Fibroblast of pulmonary artery (primary cell): ENCODE measurements around the gene IL10.

ENCODE experiments used
- DNase-seq: peaks from one replicate; pipeline ENCODE4 v3.0.0-alpha.2; 2010; ENCODE audit warnings: low read depth
- H3K4me3 ChIP-seq: replicated peaks from 2 replicates; pipeline ENCODE4 v1.5.1; 2011; ENCODE audit warnings: low read depth, mild to moderate bottlenecking, control low read depth, low read length, moderate library complexity
- TF ChIP-seq, protein P1 (sequence below): IDR thresholded peaks from 2 replicates; pipeline ENCODE4 v1.5.1; 2011; ENCODE audit warnings: mild to moderate bottlenecking, control low read depth, low read length, inconsistent platforms; ENCODE audit errors: missing control alignments

Gene IL10

DNA sequence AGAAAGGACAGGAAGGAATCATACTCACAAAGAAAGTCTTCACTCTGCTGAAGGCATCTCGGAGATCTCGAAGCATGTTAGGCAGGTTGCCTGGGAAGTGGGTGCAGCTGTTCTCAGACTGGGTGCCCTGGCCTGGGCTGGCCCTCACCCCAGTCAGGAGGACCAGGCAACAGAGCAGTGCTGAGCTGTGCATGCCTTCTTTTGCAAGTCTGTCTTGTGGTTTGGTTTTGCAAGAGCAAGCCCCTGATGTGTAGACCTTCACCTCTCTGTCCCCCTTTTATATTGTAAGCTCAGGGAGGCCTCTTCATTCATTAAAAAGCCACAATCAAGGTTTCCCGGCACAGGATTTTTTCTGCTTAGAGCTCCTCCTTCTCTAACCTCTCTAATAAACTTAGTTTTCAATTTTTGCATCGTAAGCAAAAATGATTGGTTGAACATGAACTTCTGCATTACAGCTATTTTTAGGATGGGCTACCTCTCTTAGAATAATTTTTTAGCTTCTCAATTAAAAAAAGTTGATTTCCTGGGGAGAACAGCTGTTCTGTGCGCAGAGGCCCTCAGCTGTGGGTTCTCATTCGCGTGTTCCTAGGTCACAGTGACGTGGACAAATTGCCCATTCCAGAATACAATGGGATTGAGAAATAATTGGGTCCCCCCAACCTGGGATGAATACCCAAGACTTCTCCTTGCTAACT, at the start of gene IL10:
Gene IL10 (minus strand): TSS at position 252 of the 695 bp plus-strand sequence. CDS start 59 bp downstream, at position 193.
- no peak for DNase-seq
- TF ChIP-seq, protein P1, sequence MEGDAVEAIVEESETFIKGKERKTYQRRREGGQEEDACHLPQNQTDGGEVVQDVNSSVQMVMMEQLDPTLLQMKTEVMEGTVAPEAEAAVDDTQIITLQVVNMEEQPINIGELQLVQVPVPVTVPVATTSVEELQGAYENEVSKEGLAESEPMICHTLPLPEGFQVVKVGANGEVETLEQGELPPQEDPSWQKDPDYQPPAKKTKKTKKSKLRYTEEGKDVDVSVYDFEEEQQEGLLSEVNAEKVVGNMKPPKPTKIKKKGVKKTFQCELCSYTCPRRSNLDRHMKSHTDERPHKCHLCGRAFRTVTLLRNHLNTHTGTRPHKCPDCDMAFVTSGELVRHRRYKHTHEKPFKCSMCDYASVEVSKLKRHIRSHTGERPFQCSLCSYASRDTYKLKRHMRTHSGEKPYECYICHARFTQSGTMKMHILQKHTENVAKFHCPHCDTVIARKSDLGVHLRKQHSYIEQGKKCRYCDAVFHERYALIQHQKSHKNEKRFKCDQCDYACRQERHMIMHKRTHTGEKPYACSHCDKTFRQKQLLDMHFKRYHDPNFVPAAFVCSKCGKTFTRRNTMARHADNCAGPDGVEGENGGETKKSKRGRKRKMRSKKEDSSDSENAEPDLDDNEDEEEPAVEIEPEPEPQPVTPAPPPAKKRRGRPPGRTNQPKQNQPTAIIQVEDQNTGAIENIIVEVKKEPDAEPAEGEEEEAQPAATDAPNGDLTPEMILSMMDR, result no peak

DNA sequence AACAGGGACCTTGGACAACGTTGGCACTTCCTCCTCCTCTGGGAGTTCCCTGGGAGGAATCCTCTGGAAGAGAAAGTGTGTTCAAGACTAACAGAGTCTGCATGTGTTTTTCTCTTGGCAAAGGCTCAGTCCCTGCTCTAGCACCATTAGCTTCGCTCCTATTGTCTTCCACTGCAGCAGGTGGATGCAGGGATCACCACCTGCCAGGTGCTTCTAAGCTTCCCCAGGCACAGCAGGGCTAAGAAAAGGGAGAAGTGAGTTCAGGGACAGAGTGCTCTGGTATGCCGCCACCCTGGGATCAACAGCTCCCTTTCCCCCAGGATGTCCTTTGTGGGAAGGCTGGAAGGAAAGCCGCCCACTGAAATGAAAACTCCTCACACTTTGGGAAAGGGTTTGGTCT, 49.2 kb upstream of the IL10 start:
- DNase-seq, result no peak
- H3K4me3 ChIP-seq, result no peak overlapping the region
- TF ChIP-seq, protein P1, result no peak

More for the DNA sequence above, at the start of gene IL10:
- no peak within 1 kb of the TSS for H3K4me3 ChIP-seq

DNA sequence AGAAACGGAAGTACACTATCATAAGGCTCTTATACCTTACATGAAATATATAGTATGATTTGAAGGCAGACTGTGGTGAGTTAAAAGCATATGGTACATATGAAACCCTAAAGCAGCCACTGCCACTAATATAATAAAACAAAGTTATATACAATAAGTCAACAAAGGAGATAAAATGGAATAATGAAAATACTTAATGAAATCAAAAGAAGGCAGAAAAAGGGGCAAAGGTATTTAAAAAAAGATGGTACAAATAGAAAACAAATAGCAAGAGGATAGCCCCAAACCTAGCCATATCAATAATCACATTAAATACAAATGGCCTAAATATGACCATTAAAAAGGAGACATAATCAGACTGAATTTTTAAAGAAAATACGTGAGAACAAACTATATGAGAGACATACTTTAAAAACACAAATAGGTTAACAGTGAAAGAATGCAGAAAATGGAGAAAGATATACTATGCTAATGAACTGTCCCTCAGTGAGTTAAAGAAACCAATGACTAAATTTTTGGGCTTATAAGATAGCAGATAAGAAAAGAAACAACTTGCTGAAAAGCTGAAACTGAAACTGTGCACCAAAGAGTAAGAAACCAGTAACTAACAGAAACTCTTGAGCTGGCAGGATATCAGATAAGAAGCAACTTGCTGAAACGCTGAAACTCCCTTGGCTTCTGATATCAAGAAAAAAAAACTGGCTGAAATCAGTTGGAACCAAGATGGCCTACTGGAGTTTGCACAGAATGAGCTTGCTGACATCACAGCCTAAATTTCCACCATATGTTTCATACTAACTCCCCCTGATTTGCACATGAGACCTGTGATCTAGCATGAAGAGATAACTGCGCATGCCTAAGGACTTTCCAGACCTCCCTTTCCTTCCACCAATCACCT, 44.3 kb upstream of the IL10 start:
- TF ChIP-seq, protein P1, result no peak
- no peak overlapping the region for H3K4me3 ChIP-seq
- peak; percentile 90 for DNase-seq

DNA sequence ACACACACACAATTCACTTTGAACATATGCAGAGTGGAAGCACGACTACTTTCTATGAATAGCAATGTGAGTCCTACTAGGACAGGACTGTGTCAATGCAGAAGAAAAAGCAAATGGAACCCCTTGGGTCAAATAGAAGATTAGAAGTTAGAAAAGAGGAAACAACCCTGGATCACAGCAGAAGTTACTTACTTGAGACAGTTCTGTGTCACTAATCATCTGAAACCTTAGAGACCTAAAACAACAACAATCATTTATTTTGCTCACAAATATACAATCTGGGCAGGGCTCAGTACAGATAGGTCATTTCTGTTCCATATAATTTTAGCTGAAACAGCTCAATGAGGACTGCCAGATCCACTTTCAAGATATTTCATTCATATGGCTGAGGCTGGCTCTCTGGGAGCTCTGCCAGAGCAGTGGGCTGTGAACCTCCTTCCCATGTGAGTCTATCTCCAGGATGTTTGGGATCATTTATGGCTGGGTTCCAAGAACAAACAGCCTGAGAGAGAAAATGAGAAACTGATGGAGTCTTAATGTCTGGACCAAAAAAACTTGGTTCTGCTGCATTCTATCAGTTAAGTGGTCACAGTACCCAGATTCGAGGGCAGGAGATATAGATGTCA, 42.5 kb upstream of the IL10 start:
- TF ChIP-seq, protein P1, result no peak
- DNase-seq, result peak; percentile 90
- H3K4me3 ChIP-seq, result no peak overlapping the region

DNA sequence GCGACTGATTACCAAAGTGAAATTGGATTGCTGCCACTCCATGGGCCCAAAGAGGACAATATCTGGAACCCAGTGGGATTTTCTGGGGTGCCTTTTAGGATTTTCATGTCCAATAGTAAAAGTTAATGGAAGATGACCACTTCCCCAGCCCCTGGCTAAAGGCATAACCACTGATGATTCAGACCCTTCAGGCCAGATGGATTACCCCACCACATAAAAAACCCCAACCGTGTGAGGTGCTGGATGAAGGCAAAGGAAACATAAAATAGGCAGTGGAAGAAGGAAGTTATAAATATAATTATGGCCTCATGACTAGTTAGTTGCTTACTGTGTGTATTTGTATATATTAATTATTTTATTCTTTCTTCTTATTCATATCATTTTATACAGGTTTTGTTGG, 40.2 kb upstream of the IL10 start:
- TF ChIP-seq, protein P1, result no peak
- DNase-seq, result no peak

DNA sequence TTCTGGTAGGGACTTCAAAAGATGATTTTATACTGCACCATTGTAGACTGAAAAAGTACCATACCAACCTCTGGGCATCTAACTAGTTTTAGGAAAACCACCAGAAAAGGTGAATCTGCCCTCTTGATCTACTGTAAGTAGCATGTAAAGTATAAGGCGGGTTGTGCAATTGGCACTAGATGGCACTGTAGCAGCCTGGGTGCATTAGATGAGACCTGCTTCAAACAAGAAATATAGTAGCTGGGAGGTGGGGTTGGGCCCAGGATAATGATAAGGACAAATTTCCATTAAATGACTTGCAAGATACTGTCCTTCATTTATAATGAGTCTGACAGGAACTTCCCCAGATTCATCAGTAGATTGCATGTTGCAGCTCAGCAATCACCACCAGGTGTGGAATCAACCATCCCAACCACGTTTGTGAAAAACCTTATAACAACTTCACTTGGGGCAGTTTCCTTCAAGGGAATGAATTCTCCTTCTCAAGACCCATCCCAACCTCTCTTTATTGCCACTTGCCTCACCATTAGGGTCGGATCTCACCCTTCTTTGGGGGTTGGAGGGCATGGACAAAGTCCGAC, 37.3 kb upstream of the IL10 start:
- no peak overlapping the region for H3K4me3 ChIP-seq
- TF ChIP-seq, protein P1, result peak; percentile 73
- peak; percentile 78 for DNase-seq

More for the DNA sequence above, 40.2 kb upstream of the IL10 start:
- no peak overlapping the region for H3K4me3 ChIP-seq
